Tibial nerve (tissue), 4 donors: Measurements from ENCODE around the gene GPRC5D. TPM values are rescaled to one million over a fixed set of nuclear protein-coding genes. Genes with fewer than 3 reads are reported as not detected.

ENCODE experiments used
- DNase-seq, 2 donors: peaks; one replicate each; pipeline ENCODE4 v3.0.0-alpha.2; 2019; ENCODE audit warnings: low spot score in 2 of 2
- H3K27ac ChIP-seq, 4 donors: fragments of 200-600 bp; sonication (generic) in 3 of 4; one replicate each; pipeline ENCODE4 v1.5.1; 2017 to 2019; ENCODE audit warnings: mild to moderate bottlenecking in 1 of 4
- H3K27me3 ChIP-seq, 2 donors: fragments of 200-600 bp; sonication (generic) in 1 of 2; one replicate each; pipeline versions ENCODE4 v1.5.1 to v1.6.0; 2017 to 2019
- H3K36me3 ChIP-seq, 3 donors: fragments of 200-600 bp; sonication (generic); one replicate each; pipeline ENCODE4 v1.5.1; 2018 to 2019
- H3K4me1 ChIP-seq, 4 donors: fragments of 200-600 bp; sonication (generic) in 3 of 4; one replicate each; pipeline ENCODE4 v1.5.1; 2017 to 2019
- H3K4me3 ChIP-seq, 4 donors: fragments of 200-600 bp; sonication (generic) in 3 of 4; one replicate each; pipeline ENCODE4 v1.5.1; 2017 to 2019; ENCODE audit warnings: mild to moderate bottlenecking in 1 of 4, moderate library complexity in 1 of 4
- H3K9me3 ChIP-seq, 4 donors: fragments of 200-600 bp; sonication (generic) in 3 of 4; one replicate each; pipeline ENCODE4 v1.5.1; 2017 to 2019
- EP300 ChIP-seq, 2 donors: sonication (generic); formaldehyde crosslinking; IDR thresholded peaks; one replicate each; pipeline ENCODE4 v1.6.1; 2017; ENCODE audit warnings: antibody characterized with exemption in 2 of 2, mild to moderate bottlenecking in 1 of 2
- POLR2A ChIP-seq, 2 donors: fragments of 450-650 bp; IDR thresholded peaks; one replicate each; pipeline ENCODE4 v1.6.1; 2017; ENCODE audit warnings: antibody characterized with exemption in 2 of 2, mild to moderate bottlenecking in 2 of 2, moderate library complexity in 2 of 2
- WGBS, 2 donors: methylation state at CpG; one replicate each; pipeline ENCODE4 v1.1.5; 2018; 5-methylcytosine and 5-hydroxymethylcytosine counted together
- small RNA-seq: library from RNA; depleted of rRNA; stranded (forward); fragments of <200 nt; gene quantifications from one replicate; pipeline ENCODE3, GENCODE V24; 2016
- total RNA-seq, 4 donors: library from RNA; depleted of rRNA; stranded (reverse); fragments of >200 nt; gene quantifications; one replicate each; pipeline ENCODE4 v1.1.0, GENCODE V29; 2016
- TF ChIP-seq, protein P1 (sequence below), 5 experiments: fragments of 200-600 bp in 3 of 5; fragments of 450-650 bp in 2 of 5; sonication (generic) in 3 of 5; IDR thresholded peaks; one replicate each; pipeline ENCODE4 v1.5.1; 2016 to 2019; ENCODE audit warnings: antibody characterized with exemption in 5 of 5, mild to moderate bottlenecking in 3 of 5, moderate library complexity in 2 of 5

GPRC5D gene
- total RNA-seq, 4 donors from 2014 or later: not detected

DNA sequence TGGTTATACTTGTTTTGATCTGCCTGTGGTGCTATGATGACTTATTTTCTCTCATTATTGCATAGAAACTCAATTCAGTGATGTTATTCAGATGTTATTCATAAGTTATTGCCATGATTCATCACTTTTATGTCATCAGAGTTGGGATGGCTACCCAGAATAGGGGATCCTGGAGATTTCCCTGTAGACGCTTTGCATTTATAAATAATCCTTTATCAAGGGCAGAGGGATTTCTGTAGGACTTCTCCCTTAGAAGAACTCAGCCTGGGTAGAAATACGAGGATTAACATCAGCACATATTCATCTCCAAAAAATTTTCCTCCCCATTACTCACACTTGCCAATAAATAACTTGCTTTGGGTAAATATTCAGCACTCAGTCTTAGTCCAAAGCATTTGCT, 55.7 kb downstream of the GPRC5D start:
- Histone ChIP-seq H3K36me3 (no peaks in the 10 kb centered on the region), H3K27me3 (no peaks in the 10 kb centered on the region), H3K4me3 (no peak overlapping the region), H3K9me3 (no peaks in the 10 kb centered on the region), H3K4me1 (peaks cover 0 to 26% (median 1%) of the 10 kb centered on the region in 4 donors), H3K27ac (no peak overlapping the region)
- no peak for DNase-seq
- WGBS, 2 donors: 43 to 63% methylated on average over 2 of the region's 2 CpGs
- TF ChIP-seq, protein P1, sequence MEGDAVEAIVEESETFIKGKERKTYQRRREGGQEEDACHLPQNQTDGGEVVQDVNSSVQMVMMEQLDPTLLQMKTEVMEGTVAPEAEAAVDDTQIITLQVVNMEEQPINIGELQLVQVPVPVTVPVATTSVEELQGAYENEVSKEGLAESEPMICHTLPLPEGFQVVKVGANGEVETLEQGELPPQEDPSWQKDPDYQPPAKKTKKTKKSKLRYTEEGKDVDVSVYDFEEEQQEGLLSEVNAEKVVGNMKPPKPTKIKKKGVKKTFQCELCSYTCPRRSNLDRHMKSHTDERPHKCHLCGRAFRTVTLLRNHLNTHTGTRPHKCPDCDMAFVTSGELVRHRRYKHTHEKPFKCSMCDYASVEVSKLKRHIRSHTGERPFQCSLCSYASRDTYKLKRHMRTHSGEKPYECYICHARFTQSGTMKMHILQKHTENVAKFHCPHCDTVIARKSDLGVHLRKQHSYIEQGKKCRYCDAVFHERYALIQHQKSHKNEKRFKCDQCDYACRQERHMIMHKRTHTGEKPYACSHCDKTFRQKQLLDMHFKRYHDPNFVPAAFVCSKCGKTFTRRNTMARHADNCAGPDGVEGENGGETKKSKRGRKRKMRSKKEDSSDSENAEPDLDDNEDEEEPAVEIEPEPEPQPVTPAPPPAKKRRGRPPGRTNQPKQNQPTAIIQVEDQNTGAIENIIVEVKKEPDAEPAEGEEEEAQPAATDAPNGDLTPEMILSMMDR (IDR thresholded peaks at IDR 0.05): no peak
- TF ChIP-seq POLR2A (IDR thresholded peaks at IDR 0.05): no peak
- no peak for TF ChIP-seq EP300 (IDR thresholded peaks at IDR 0.05)

DNA sequence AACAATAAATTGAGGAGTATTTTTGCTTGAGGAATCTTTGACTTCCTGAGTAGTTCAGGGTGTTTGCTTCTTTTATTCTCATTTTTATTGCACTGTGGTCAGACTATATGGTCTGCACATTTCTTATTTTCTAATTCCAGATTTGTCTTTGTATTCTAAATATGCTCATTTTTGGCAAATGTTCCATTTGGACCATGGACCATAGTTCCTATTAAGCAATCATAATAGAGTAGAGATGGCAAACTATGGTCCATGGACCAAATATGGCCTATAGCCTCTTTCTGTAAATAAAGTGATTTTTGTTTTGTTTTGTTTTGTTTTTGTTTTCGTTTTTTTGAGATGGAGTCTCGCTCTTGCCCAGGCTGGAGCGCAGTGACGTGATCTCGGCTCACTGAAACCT, 58.5 kb downstream of the GPRC5D start:
- TF ChIP-seq EP300 (IDR thresholded peaks at IDR 0.05): no peak
- TF ChIP-seq, protein P1 (IDR thresholded peaks at IDR 0.05): no peak
- no peak for TF ChIP-seq POLR2A (IDR thresholded peaks at IDR 0.05)
- H3K4me3 ChIP-seq: no peak overlapping the region
- peaks cover 0 to 18% (median 5%) of the 10 kb centered on the region in 4 donors for H3K4me1 ChIP-seq
- H3K9me3 ChIP-seq: no peaks in the 10 kb centered on the region
- no peak for DNase-seq
- no peaks in the 10 kb centered on the region for H3K36me3 ChIP-seq
- H3K27ac ChIP-seq: no peak overlapping the region
- WGBS, 2 donors: 94 to 96% methylated on average over 5 of the region's 5 CpGs
- no peaks in the 10 kb centered on the region for H3K27me3 ChIP-seq

DNA sequence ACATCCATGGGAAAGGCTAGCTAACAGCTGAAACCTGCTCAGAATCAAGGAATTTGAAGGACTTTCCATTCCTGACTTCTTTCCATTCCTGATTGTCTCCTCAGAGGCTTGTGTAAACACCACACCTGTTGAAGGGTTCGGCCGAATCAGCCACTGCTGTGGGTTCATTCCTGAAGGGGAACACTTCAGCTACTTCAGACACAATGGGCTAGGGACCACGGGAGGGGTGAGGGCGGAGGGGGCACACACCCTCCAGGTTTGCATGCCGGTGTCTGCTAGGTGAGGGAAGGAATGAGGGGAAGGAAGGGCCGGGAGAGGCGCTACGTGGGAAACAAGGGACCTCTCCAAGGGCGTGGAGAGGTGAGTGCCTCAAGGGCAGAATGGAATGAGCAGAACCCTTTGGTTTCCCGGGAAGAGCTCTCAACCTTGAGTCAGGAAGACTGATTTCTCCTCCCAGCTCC, 59.3 kb downstream of the GPRC5D start:
- 59 to 70% methylated on average over 10 of the region's 10 CpGs for WGBS, 2 donors
- Histone ChIP-seq H3K9me3 (no peaks in the 10 kb centered on the region), H3K27me3 (no peaks in the 10 kb centered on the region), H3K36me3 (no peaks in the 10 kb centered on the region), H3K27ac (no peak overlapping the region), H3K4me1 (peaks cover 0 to 18% (median 5%) of the 10 kb centered on the region in 4 donors), H3K4me3 (peak overlapping the region in 1 of 4 donors; percentile 7)
- TF ChIP-seq POLR2A (IDR thresholded peaks at IDR 0.05) (no peak), EP300 (IDR thresholded peaks at IDR 0.05) (no peak)
- TF ChIP-seq, protein P1 (IDR thresholded peaks at IDR 0.05): no peak
- no peak for DNase-seq

DNA sequence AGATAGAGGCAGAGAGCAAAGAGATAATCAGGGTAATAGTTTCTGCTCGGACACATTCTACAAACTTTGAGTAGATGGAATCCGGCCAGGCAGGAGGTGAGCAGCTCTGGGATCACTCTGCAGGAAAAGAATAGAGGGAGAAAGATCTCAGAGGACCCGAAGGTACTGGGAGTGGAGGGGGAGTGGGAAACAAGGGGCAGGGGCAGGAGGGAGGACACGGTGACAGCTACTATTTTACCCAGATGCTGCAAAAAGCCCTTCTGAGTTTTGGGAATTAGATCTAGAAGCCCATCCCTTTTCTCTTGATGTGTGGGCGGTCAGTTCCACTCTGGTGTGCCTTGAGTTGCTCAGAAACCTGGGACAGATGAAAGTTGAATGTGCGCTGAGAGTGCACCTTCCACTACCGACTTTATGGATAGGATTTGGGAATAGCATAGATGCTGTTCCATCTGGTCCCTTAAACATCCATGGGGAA, 60.1 kb downstream of the GPRC5D start:
- H3K9me3 ChIP-seq: no peaks in the 10 kb centered on the region
- DNase-seq: no peak
- no peaks in the 10 kb centered on the region for H3K36me3 ChIP-seq
- TF ChIP-seq EP300 (IDR thresholded peaks at IDR 0.05): no peak
- H3K4me3 ChIP-seq: peak overlapping the region; percentile 34 to 64 (median 44)
- no peaks in the 10 kb centered on the region for H3K27me3 ChIP-seq
- peak overlapping the region; percentile 4 to 85 (median 63) for H3K27ac ChIP-seq
- peaks cover 0 to 18% (median 5%) of the 10 kb centered on the region in 4 donors for H3K4me1 ChIP-seq
- WGBS, 2 donors: 24 to 36% methylated on average over 7 of the region's 7 CpGs

DNA sequence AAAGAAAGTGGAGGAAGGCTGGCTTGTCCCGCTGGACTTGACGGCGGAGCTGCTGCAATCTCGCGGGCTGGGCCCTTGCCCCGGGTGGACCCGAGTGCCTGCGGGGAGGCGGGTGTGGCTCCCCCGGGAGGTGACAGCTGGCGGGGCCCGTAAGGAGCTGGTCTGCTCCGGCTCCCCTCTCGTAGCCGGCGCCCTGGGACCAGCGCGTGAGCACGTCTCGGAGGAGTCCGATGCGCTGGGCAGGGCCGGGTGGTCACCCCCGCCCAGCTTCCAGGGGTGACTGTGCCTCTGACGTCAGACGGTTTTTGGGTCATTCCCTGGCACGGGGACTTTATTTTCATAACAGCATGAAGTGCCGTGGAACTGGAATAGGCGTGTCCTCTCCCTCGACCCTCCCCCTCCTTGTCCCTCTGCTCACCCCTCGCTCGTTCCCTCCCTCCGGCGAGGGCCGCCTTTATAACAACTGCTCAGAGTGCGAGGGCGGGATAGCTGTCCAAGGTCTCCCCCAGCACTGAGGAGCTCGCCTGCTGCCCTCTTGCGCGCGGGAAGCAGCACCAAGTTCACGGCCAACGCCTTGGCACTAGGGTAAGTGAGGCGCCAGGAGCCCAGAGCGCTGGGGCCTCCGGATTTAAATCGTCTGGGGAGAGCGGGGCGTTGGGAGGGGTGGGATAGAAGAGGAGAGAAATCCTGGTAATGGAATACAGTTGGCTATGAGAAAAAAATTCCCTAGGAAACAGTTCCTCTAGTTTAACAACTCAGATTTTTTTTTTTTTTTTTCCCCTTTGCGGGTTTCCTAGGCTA, 60.7 kb downstream of the GPRC5D start, which contains the start of gene GPRC5A:
GPRC5A (plus strand) TSS at position 483 of the 801 bp plus-strand sequence. CDS start 16,688 bp downstream, outside the sequence.
- 1 to 2% methylated on average over 36 to 41 of the region's 50 CpGs for WGBS, 2 donors
- peak; percentile 25 to 42 for TF ChIP-seq POLR2A (IDR thresholded peaks at IDR 0.05)
- TF ChIP-seq, protein P1 (IDR thresholded peaks at IDR 0.05): no peak
- peak; percentile 49 to 74 for TF ChIP-seq EP300 (IDR thresholded peaks at IDR 0.05)
- H3K9me3 ChIP-seq: no peaks in the 10 kb centered on the region
- peak within 1 kb of the TSS; percentile 4 to 85 (median 63) for H3K27ac ChIP-seq
- peak; percentile 57 to 79 for DNase-seq
- H3K27me3 ChIP-seq: no peaks in the 10 kb centered on the region
- H3K36me3 ChIP-seq: no peaks in the 10 kb centered on the region
- peak within 1 kb of the TSS; percentile 34 to 64 (median 44) for H3K4me3 ChIP-seq
- peaks cover 0 to 18% (median 5%) of the 10 kb centered on the region in 4 donors for H3K4me1 ChIP-seq

Small RNA genes within 50 kb of the gene (small RNA-seq; reads per million reads assigned to genes)
- not detected for gene RF00604

Other genes starting within 250 kb of the GPRC5D start
- gene CDKN1B, start 234.8 kb downstream of the GPRC5D start, total RNA-seq: 100 to 1,000 TPM in 3 of 4 donors, 10 to 100 TPM in 1; 77.4 to 142 (median 114) TPM
- 100 to 1,000 TPM in 1 of 4 donors, 10 to 100 TPM in 3; 43.7 to 138 (median 83.9) TPM for gene APOLD1, start 166.5 kb downstream of the GPRC5D start, total RNA-seq
- 10 to 100 TPM; 39.4 to 50.0 (median 47.8) TPM for gene DDX47, start 138.8 kb downstream of the GPRC5D start, total RNA-seq
- gene GPRC5A, start 60.6 kb downstream of the GPRC5D start, total RNA-seq: 10 to 100 TPM in 1 of 4 donors, 1 to 10 TPM in 3; 2.1 to 12.3 (median 4.3) TPM
- 10 to 100 TPM; 42.7 to 61.0 (median 51.7) TPM for gene HEBP1, start 48.1 kb upstream of the GPRC5D start, total RNA-seq
- 10 to 100 TPM in 2 of 4 donors, 1 to 10 TPM in 2; 2.0 to 12.6 (median 8.4) TPM for gene FAM234B, start 92.2 kb upstream of the GPRC5D start, total RNA-seq
- not detected for gene GSG1, start 151.5 kb upstream of the GPRC5D start, total RNA-seq
- 100 to 1,000 TPM; 231 to 489 (median 258) TPM for gene EMP1, start 244.6 kb upstream of the GPRC5D start, total RNA-seq